OCI-LY7 (cell line): ENCODE data around the gene FARP2. TPM values are rescaled to one million over a fixed set of nuclear protein-coding genes. Genes with fewer than 3 reads are reported as not detected.

Experiments
- BruUV-seq: library from RNA; stranded (reverse); fragments of 400-500 nt; replicated peaks from 2 replicates; lab custom pipeline; 2021; lab: Mats Ljungman, UMichigan
- CTCF ChIA-PET: fragments of 300-600 bp; sonication (Branson Sonifier 250); formaldehyde crosslinking; loops from one replicate; lab custom pipeline; 2022; ENCODE audit warnings: antibody characterized with exemption; ENCODE audit not compliant: unreplicated experiment; lab: Charles Lee
- POLR2A ChIA-PET: fragments of 300-600 bp; sonication (Branson Sonifier 250); formaldehyde crosslinking; loops from one replicate; lab custom pipeline; 2022; ENCODE audit warnings: antibody characterized with exemption; lab: Charles Lee
- DNase-seq: peaks from one replicate; pipeline ENCODE4 v3.0.0-alpha.2; 2015; ENCODE audit warnings: low spot score
- H2AFZ ChIP-seq: fragments of 200-600 bp; sonication (generic), shearing (Covaris generic); 2 replicates; pipeline ENCODE4 v1.6.1; 2014; ENCODE audit warnings: mild to moderate bottlenecking, antibody characterized with exemption, low read length, moderate library complexity
- H3K27ac ChIP-seq: fragments of 200-600 bp; sonication (generic); 2 replicates; pipeline ENCODE4 v1.5.1; 2014; ENCODE audit warnings: mixed run types, low read depth, mild to moderate bottlenecking, moderate library complexity, low read length, inconsistent platforms; ENCODE audit not compliant: poor library complexity, severe bottlenecking
- H3K36me3 ChIP-seq: fragments of 200-600 bp; sonication (generic); 2 replicates; pipeline ENCODE4 v1.6.1; 2014; ENCODE audit warnings: mild to moderate bottlenecking, antibody characterized with exemption, low read length, moderate library complexity, mixed read lengths; ENCODE audit not compliant: insufficient read depth
- H3K4me1 ChIP-seq: fragments of 200-600 bp; sonication (generic); 2 replicates; pipeline ENCODE4 v1.5.1; 2014; ENCODE audit warnings: mild to moderate bottlenecking, low read length; ENCODE audit not compliant: insufficient read depth, poor library complexity, severe bottlenecking
- H3K4me2 ChIP-seq: fragments of 200-600 bp; sonication (generic); 2 replicates; pipeline ENCODE4 v1.6.1; 2014; ENCODE audit warnings: mild to moderate bottlenecking, low read length
- H3K4me3 ChIP-seq: fragments of 200-600 bp; sonication (generic); 2 replicates; pipeline ENCODE4 v1.5.1; 2014; ENCODE audit warnings: mild to moderate bottlenecking, low read depth, low read length; ENCODE audit not compliant: poor library complexity, severe bottlenecking
- H3K79me2 ChIP-seq: fragments of 200-600 bp; sonication (generic); 2 replicates; pipeline ENCODE4 v1.6.1; 2016; ENCODE audit warnings: low read depth, mild to moderate bottlenecking, low read length, moderate library complexity, mixed read lengths; ENCODE audit not compliant: insufficient read depth
- H3K9me2 ChIP-seq: fragments of 200-600 bp; sonication (generic); 2 replicates; pipeline ENCODE4 v1.6.1; 2016; ENCODE audit warnings: mild to moderate bottlenecking, low read length, mixed read lengths; ENCODE audit not compliant: insufficient read depth
- H3K9me3 ChIP-seq: fragments of 200-600 bp; sonication (generic); 2 replicates; pipeline ENCODE4 v1.6.1; 2014; ENCODE audit warnings: mild to moderate bottlenecking, mixed run types, low read length, mixed read lengths
- H4K20me1 ChIP-seq: fragments of 200-600 bp; sonication (generic); 2 replicates; pipeline ENCODE4 v1.6.1; 2014; ENCODE audit warnings: mild to moderate bottlenecking, antibody characterized with exemption, low read length, moderate library complexity, mixed read lengths; ENCODE audit not compliant: insufficient read depth
- EZH2phosphoT487 ChIP-seq: fragments of 200-600 bp; sonication (generic); IDR thresholded peaks from 2 replicates; pipeline ENCODE4 v1.6.1; 2018; ENCODE audit warnings: low read depth, borderline replicate concordance, mild to moderate bottlenecking, mixed run types, antibody characterized with exemption, low read length, moderate library complexity, mixed read lengths
- intact Hi-C: fragments of 100-400 bp; cut with micrococcal nuclease; formaldehyde crosslinking; loops from one replicate; pipeline ENCODE4 v1.10.0; 2022; ENCODE audit not compliant: unreplicated experiment
- total RNA-seq, 2 experiments: library from RNA; depleted of rRNA in 1 of 2; stranded (reverse); fragments of >200 nt in 1 of 2; shearing (Covaris generic) in 1 of 2; gene quantifications; 2 replicates each; pipeline ENCODE4 v1.2.3, GENCODE V29; 2014 to 2022
- TF ChIP-seq, protein P1 (sequence below): fragments of 200-600 bp; sonication (generic); conservative IDR thresholded peaks from 2 replicates; pipeline ENCODE4 v1.5.1; 2014; ENCODE audit warnings: mild to moderate bottlenecking, antibody characterized with exemption, low read length, moderate library complexity, mixed read lengths

Gene FARP2
- total RNA-seq, 2 experiments from 2014 or later = 33.6 to 52.7 TPM

DNA sequence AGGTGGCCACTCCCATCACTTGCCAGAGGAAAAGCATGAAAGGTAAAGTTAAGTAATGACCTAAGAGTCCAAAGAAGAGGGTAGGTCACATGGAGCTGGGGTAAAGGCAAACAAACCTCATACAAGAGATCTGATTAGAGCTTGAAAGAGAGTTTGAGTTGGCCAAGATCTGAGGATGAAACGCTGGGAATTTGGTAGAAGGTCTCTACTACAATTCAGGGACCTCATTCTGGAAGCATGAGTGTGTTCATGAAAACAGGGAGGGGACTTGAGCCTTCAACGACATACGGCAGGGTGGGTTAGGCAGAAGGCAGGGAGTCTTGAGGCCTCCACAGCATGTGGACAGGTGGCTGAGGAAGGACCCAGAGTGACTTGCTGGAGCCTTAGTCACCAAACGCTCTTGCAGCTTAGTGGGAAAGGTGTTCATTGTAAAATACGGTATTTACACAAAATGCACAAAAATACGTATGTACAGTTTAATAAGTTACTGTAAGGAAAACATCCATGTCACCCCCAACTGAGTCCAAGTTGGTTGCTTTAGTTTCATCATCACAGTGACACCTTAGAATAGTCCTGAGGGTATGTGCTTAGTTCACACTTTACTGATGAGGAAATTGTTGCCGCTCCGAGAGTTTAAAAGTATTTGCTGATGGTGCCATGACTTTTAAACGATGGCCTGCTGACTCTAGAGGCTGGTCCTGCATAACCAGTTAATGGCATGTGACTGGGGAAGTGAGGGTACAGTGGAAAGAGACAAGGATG lies 5.0 kb upstream of the FARP2 start:
- H3K36me3 ChIP-seq = peaks cover 90% of the 10 kb centered on the region
- H3K9me2 ChIP-seq = no peaks in the 10 kb centered on the region
- H3K4me3 ChIP-seq = no peak overlapping the region
- intact Hi-C loops = loop anchor here (10.0 kb wide), 2 partner anchors 284 to 334 kb away; partner anchors contain the start of genes ATG4B, DTYMK and THAP4
- BruUV-seq = no TSS peak
- peaks cover 6% of the 10 kb centered on the region for H3K4me1 ChIP-seq
- TF ChIP-seq, protein P1, sequence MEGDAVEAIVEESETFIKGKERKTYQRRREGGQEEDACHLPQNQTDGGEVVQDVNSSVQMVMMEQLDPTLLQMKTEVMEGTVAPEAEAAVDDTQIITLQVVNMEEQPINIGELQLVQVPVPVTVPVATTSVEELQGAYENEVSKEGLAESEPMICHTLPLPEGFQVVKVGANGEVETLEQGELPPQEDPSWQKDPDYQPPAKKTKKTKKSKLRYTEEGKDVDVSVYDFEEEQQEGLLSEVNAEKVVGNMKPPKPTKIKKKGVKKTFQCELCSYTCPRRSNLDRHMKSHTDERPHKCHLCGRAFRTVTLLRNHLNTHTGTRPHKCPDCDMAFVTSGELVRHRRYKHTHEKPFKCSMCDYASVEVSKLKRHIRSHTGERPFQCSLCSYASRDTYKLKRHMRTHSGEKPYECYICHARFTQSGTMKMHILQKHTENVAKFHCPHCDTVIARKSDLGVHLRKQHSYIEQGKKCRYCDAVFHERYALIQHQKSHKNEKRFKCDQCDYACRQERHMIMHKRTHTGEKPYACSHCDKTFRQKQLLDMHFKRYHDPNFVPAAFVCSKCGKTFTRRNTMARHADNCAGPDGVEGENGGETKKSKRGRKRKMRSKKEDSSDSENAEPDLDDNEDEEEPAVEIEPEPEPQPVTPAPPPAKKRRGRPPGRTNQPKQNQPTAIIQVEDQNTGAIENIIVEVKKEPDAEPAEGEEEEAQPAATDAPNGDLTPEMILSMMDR = no peak
- TF ChIP-seq EZH2phosphoT487 = no peak
- ChIA-PET CTCF (no interaction called here), POLR2A (no interaction called here)
- H3K9me3 ChIP-seq = no peaks in the 10 kb centered on the region
- H3K79me2 ChIP-seq = no peaks in the 10 kb centered on the region
- H4K20me1 ChIP-seq = 0 out of 2 replicates have a peak, but pooled peaks cover 4% of the 10 kb centered on the region
- H3K27ac ChIP-seq = no peak overlapping the region
- no peak overlapping the region for H2AFZ ChIP-seq
- DNase-seq = no peak
- H3K4me2 ChIP-seq = no peak overlapping the region

DNA sequence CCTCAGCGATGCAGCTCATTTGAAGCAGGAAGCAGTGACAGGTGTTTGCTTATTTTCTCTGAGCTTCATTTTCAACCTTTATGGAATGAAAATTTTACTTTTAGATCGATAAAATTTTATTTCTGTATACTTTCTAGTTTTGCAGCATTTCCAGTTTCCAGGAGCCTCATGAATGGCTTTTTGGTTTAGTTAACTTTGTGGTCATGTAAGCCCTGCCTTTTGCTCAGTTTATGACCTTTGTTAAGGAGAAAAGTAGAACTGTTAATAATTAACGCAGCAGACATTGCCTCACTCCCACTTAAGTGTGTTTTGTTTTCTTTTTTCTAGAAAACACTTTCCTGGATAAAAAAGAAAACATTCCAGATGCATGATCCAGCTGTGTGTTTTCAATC lies 4.4 kb upstream of the FARP2 start:
- peaks cover 4% of the 10 kb centered on the region; the same call in 1 of the 2 replicates for H3K79me2 ChIP-seq
- no peak overlapping the region for H3K27ac ChIP-seq
- no peaks in the 10 kb centered on the region for H3K9me2 ChIP-seq
- no peak overlapping the region for H3K4me3 ChIP-seq
- POLR2A ChIA-PET = no interaction called here
- H3K4me2 ChIP-seq = no peak overlapping the region
- DNase-seq = no peak
- CTCF ChIA-PET = no interaction called here
- 0 out of 2 replicates have a peak, but pooled peaks cover 4% of the 10 kb centered on the region for H4K20me1 ChIP-seq
- BruUV-seq = no TSS peak
- peaks cover 6% of the 10 kb centered on the region for H3K4me1 ChIP-seq
- intact Hi-C loops = loop anchor here (10.0 kb wide), 2 partner anchors 283 to 333 kb away; partner anchors contain the start of genes ATG4B, DTYMK and THAP4
- no peaks in the 10 kb centered on the region for H3K9me3 ChIP-seq
- peaks cover 84% of the 10 kb centered on the region for H3K36me3 ChIP-seq
- TF ChIP-seq, protein P1 = no peak
- TF ChIP-seq EZH2phosphoT487 = no peak
- H2AFZ ChIP-seq = no peak overlapping the region

DNA sequence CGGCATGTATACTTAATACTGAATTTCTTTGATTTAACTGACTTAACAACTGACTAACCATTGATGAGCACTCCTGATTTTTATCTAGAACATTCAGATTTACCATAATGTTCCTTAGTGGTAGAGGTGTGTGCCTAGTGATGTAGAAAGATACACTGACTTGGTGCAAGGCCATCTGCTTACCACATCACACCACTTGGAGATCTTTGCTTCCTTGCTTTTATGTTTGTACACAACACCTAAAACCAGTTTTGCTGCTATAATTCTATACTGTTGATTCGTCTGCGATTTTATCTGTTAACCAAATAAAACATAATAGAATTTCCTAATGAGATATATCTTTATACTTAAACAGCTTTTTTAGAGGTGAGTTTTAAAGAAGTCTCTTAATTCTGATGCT lies 3.9 kb upstream of the FARP2 start:
- Histone ChIP-seq H2AFZ (no peak overlapping the region), H4K20me1 (0 out of 2 replicates have a peak, but pooled peaks cover 4% of the 10 kb centered on the region), H3K4me3 (no peak overlapping the region), H3K79me2 (peaks cover 10% of the 10 kb centered on the region; the same call in 1 of the 2 replicates), H3K4me2 (no peak overlapping the region), H3K9me3 (no peaks in the 10 kb centered on the region), H3K36me3 (peaks cover 78% of the 10 kb centered on the region), H3K9me2 (no peaks in the 10 kb centered on the region), H3K4me1 (peaks cover 11% of the 10 kb centered on the region), H3K27ac (no peak overlapping the region)
- POLR2A ChIA-PET = no interaction called here
- BruUV-seq = no TSS peak
- intact Hi-C loops = loop anchor here (10.0 kb wide), 2 partner anchors 283 to 333 kb away; partner anchors contain the start of genes ATG4B, DTYMK and THAP4
- no peak for TF ChIP-seq EZH2phosphoT487
- TF ChIP-seq, protein P1 = no peak
- CTCF ChIA-PET = no interaction called here
- no peak for DNase-seq
